Activated CD4-positive, alpha-beta T cell treated with anti-CD3 and anti-CD28 coated beads for 36 hours (primary cell): Measurements from ENCODE around the gene AATF. TPM values are rescaled to one million over a fixed set of nuclear protein-coding genes. Genes with fewer than 3 reads are reported as not detected.

Source experiments
- microRNA-seq: library from miRNA; unstranded; fragments of <30 nt; microRNA quantifications from one replicate; pipeline ENCODE4 v1.2.0, GENCODE V29; 2021; ENCODE audit warnings: borderline replicate concordance
- total RNA-seq, 2 experiments: library from RNA; stranded (reverse); gene quantifications; one replicate each; pipeline ENCODE4 v1.2.3, GENCODE V29; 2021

AATF gene
- total RNA-seq, 2 experiments from 2014 or later, result 87.9 to 149 TPM

Small RNAs within 50 kb of the gene (microRNA-seq; reads per million reads assigned to microRNA genes)
- not detected for gene MIR2909

Other genes starting within 250 kb of the AATF start
- not detected for gene LHX1, start 11.5 kb upstream of the AATF start, total RNA-seq